ENCODE measurements around the gene LAMC3.
A peak's percentile ranks its signal among the peaks of the same experiment; 100 is the strongest.
"Not testable (repeated sequence)": the region's sequence is repeated elsewhere in the genome, so short reads cannot be mapped to it uniquely, and the experiment has no call there.

Gene LAMC3

DNA sequence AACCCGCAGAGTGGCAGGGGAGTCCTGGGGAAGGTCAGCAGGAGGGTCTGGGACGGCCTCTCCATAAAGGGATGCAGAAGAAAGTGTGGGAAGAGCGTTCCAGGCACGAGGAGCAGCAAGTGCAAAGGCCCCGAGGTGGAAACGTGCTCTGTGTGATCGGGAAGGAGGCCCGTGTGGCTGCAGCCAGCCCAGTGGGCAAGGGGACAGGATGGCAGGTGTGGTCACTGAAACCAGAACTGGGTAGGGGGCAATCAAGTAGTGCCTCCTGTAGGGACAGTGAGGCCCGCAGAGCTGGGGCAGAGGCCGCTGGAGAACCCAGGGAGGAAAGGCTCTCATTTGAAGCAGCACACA lies 16.3 kb upstream of the LAMC3 start:
- no peak for DNase-seq

DNA sequence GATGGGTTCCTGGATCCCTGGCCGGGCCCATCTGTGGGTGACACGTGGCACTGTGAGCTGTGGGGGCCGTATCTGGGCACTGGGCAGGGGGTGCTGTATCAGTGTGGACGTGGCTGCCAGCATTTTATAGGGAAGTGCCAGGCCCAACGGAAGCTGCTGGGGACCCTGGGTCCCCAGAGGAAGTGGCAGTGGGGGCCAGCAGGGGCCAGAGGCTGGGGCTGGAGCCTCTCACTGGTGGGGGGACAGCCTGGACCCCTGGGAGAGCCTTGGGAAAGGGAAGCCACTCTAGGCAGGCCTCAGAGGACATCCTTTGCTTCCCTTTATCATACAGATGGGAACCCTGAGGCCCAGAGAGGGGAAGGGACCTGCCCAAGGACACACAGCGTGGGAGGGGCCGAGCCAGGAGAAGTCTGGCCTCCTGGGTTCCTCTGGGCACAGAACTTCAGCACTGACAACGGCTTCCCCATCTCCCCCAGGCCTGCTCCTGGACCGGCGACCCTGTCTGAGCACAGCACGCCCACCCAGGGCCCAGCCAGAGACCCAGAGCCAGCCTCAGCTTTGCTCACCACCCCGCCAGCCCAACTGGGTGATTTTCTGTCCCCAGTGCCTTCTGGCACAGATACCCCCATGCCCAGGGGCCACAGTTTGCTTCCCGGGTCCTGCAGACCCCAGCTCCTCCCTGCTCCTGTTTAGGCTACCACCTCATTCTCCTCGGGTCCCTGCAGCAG lies 15.5 kb upstream of the LAMC3 start:
- DNase-seq: no peak

DNA sequence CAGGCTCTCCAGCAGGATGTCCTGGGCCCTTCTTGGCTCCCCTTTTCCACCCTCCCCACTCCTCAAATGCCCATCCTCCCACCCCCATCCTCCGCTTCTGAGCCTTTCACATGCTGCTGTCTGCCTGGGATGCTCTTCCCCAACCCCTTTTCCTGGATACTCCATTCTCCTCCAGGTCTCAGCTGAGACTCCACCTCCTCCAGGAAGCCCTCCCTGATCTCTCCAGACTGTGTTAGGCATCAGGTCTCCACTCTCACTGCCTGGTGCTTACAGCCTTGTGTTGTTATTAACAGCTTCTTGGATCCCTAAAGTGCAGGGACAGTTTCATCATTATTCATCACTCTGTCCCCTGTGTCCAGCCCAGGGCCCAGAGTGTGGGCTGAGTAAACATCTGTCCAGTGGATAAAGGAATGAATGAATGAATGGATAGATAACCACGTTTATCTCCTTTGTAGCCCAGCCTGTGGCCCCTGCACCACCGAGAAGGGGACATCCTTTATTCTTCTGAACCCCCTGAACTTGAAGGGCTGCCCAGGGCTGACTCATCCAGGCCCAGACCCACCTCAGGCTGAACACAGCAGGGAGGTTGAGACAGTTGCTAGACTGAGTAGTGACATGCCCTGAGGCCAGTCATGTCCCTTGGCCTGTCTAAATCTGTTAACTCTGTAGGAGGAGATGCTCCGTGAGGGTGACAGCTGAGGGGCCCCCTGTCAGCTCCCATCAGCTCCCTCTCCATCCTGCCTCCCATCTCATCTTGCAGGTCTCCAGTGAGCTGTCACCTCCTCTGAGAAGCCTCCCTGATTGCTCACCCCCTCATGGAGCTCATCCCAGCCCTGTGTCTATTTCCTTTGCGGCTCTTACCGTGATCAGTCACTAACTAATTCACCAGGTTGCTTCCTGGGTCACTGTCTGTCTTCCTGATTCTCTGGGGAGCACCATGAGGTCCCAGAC lies 14.6 kb upstream of the LAMC3 start:
- DNase-seq: no peak

DNA sequence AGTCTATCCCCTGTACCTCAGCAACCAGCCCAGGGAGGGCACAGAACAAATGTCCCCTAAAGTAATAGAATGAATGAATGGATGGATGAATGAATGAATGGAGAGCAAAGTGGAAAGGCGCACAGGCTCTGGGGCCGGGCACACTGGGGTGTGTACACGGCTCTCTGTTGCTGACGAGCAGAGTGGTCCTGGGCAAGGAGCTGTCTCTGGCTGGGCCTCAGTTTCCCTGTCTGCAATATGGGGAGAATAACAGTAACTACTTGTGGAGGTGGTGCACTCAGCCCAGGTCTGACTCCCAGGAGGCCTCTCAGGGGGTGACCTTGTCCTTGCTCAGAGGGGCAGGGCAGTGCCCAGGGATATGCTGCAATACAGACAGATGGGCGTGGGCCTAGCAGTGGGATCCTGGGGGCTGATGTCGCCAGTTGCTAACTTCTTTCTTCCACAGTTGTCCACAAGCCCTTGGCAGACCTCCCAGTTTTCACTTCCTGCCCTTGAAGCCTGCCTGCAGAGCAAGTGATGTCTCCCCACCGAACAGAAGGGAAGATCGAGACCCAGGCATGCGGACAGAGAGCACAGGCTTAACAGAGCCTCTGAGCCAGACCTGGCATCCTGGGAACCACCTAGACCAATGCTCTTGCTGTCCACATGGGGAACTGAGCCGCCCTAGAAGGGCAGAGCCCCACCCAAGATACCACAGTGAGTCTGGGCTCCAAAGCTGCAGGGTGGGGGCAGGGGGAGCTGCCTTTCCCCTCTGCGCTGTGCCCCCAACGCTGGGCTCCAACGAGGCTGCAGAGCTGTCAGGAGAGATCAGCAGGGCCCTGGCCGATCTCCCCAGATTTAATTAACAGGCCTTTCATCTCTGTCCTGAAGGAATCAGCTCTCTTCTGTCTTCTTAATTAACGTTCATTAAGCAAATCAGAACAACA lies 13.6 kb upstream of the LAMC3 start:
- DNase-seq: no peak

DNA sequence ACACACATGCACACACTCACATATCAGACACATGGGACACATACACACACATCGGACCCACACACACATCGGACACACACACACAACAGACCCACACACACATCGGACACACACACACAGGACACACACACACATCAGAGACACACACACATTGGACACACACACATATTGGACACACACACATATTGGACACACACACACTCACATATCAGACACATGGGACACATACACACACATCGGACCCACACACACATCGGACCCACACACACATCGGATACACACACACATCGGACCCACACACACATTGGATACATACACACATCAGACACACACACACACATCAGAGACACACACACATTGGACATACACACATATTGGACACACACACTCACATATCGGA lies 12.8 kb upstream of the LAMC3 start:
- DNase-seq: no peak

DNA sequence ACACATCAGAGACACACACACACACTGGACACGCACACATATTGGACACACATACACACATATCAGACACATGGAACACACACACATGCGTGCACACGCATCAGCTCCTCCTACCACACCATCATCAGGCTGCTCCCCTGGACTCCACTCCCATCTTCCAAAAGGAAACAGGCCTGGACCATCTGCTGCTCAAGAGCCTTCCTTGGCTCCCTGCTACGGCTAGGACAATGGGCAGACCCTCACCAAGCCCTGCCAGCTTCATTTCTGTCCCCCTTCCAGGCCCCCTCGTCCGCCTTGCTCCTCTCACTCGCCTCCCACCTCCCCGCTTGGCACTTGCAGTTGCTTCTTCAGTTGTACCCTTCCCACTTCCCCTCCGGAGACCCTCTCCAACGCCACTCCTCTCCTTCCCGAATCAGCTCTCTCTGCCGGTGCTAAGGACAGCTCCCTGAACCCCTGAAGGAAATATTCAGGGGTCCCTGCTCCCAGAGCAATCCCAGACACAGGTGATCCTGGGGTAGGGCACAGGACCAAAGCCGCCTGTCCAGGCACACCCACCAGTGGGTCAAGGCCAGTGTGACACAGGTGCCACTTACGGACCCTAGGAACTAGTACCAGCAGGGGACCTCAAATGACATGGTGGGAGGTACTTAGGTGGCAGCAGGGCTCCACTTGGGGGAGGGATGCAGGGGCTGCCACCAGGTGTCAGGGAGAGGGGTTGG lies 12.1 kb upstream of the LAMC3 start:
- DNase-seq: no peak

DNA sequence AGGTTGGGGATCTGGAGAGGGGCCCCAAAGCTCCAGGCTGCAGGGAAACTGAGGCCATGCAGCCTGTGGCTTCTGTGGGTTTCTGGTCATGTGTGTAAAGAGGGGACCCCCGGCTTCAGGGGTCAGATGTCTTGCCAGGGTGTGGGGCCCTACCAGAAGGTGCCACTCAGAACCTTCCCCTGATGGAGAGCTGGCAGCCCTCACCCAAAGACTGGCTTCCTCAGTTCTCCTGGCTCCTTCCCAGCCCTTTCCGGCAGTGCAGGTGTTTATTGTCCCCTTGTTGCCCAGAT lies 11.6 kb upstream of the LAMC3 start:
- no peak for DNase-seq

DNA sequence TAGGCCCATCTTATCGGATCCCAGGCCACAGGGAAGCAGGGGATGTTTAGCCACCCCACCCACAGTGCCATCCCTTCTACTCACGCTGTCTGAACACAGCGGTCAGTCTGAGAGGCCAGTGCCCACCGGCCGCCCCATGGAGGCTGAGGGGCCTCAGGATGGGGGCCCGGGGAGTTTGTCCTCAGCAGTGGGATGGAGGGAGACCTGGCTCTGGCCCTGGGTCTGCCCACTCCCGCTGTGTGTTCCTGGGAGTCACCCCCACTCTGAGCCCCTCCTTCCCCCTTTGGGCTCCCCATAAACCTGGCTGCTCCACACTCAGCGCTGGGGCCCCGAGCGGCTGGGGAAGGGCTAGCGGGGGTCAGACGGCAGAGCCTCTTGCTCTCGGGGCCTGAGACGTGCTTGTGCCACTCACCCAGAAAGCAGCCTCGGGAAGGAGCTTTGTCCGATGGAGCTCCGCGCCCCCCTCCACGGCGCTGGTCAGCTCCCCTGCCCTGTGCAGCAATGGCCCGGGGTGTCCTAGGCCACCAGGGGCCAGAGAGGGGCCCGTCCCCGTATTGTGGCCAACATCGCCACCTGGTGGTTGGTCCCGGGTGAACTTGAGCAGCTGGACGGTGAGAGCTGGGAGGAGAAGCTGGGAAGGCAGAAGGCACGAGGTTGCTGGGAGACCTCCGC lies 10.9 kb upstream of the LAMC3 start:
- peak; percentile 68 for DNase-seq

DNA sequence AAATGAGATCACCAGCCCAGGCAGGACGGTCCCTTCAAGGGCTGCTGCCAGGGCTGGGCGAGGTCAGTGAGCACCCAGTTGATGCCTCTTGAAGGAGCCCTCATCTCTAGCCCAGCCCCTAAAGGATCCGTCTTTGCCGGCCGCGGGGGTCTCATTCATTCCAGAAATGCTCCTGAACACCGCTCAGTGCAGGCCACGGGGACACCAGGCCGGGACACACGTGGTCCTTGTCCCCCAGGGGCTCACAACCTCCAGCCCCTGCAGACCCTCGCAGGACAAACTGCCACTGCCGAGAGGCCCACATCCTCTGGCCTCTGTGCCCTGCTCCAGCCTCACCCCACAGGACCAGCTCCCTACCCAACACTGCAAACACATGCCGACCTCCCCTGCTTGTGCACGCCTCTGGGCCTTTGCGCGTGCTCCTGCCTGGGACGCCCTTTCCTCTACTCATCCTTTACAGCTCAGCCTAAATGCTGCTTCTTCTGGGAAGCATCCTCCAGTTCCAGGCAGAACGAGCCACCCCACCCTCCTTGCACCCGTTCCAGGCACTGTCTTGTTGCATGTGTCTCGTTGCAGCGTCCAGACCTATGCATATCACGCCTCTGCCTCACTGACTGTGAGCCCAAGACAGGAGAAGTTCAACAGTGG lies 10.3 kb upstream of the LAMC3 start:
- DNase-seq: no peak

DNA sequence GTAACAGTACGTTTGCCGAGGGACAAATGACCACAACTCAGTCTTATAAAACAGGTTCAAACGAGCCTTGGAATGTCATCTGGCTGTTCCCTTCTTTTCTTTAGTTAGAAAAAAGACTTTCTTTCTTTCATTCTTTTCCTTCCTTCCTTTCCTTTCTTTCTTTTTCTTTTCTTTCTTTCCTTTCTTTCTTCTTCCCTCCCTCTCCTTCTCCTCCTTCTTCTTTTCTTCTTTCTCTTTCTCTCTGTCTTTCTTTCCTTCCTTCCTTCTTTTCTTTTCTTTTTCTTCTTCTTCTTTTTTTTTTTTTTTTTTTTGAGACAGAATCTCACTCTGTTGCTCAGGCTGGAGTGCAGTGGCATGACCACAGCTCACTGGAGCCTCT lies 9.7 kb upstream of the LAMC3 start:
- DNase-seq: no peak

DNA sequence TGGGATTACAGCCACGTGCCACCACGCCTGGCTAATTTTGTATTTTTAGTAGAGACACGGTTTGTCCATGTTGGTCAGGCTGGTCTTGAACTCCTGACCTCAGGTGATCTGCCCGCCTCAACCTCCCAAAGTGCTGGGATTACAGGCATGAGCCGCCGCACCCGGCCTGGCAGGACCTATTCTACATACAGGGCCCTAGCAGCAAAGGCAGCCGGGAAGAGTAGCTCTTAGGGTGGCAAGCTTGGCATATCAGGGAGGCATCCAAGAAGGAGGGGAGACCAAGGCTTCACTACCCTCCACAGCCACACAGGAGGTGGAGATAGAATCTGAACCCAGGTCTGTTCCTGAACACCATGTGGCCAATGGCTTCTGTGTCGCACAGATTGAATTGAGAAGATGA lies 8.4 kb upstream of the LAMC3 start:
- DNase-seq: not testable (repeated sequence)

DNA sequence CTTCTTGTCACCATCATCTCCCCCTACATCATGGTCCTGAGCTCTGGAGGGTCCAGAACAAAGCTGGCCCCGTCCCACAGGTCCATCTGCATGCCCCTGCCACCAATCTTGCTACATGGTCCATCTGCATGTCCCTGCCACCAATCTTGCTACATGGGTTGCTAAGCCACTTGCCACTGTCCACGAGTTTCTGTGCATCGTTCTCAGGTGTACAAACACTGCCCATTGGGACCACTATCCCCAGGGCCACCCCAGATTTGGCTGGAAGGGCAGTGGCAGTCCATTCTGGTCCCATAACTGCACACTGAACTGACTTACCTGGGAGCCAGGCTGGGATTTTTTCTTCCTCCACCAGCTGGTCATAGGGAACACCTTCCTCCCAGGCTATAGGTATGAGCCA lies 8.0 kb upstream of the LAMC3 start:
- DNase-seq: no peak

DNA sequence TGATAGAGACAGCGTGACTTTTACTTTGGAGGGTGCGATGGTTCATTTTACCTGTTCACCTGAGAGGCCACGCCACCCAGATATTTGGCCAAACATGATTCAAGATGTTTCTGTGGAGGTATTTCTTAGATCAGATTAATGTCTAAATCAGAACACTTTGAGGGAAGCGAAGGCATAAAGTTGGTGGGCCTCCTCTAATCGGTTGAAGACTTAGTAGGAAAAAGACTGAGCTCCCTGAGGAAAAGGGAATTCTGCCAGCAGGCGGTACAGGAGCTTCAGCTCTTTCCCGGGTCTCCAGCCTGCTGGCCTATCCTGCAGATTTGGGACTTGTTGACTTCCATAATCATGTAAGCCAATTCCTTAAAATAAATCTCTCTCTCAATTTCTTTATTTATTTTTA lies 7.0 kb upstream of the LAMC3 start:
- no peak for DNase-seq

DNA sequence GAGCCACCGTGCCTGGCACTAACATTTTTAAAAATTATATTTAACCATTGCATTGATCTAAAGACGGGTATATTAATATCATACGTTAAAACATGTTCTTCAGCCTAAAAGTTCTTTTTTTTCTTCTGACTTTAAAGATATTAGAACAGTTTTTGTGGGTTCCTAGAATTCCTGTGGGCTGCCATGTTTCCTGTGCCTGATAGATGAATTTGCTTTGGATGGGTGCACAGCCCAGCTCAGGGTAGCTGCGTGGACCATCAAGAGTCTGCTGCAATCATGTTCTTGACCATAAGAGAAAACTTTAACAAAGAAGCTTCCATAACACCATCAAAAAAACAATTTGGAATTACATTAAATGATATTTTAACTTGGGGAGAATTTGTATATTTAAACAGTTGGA lies 2.4 kb upstream of the LAMC3 start:
- DNase-seq: no peak

DNA sequence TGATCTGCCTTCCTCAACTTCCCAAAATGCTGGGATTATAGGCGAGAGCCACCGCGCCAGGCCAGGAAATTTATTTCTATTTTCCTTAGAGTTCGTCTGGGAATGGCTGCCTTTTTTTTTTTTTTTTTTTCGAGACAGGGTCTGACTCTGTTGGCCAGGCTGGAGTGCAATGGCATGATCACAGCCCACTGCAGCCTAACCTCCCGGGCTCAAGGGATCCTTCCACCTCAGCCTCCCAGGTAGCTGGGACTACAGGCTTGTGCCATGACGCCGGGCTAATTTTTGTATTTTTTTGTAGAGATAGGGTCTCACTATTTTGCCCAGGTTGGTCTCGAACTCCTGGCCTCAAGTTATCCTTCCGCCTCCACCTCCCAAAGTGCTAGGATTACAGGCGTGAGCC lies 888 bp upstream of the LAMC3 start:
- no peak for DNase-seq

DNA sequence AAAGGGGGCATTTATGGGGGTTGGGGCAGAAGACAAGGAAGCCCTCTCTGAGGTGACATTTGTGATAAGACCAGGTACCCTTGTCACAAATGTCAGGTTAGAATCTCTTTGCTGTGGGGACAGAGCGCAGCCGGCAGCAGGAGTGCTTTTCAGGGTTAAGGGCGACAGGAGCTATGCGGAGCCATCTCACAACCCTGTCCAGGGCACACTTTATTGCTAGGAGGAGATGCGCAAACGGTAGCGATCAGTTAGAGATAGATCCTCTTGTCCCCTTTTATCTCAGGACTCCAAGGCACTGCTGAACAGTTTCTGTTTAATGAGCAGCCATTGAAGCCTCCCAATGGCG lies 438 bp upstream of the LAMC3 start:
- no peak for DNase-seq

DNA sequence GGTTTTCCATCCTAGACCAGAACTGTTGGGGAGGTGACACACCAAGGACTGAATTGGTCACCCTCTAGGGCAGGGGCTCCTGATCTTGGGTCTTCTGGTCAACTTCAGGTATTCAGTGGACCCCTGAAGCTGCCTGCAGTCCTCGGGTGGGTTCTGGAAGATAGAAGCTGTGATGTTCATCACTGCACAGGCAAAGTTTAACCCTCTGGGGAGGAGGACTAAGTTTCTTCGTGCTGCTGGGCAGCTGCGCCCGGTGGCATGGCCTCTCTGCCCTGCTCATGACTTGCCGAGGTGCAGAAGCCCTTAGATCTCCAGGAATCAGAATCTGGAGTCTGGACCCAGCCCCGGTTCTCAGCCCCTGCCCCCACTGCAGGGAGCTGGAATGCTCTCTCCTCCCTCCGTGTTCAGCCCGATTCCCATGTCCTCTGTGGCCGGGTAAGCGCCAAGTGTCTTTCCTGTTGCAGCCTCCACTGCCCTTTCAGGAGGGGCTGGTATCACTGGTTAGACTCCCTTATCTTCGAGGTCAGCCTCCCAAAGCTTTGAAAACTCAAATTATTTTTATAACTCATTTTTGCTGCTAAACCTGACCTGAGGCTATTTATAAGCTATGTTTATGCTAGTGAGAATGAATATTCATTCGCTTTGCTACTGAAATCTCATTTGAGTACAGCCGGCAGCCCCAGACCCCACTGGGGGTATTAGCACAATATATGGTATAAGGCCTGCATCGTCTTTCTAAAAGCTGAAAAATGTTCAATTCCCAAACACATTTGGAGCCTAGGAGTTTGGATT lies 1.7 kb downstream of the LAMC3 start:
- DNase-seq: no peak

DNA sequence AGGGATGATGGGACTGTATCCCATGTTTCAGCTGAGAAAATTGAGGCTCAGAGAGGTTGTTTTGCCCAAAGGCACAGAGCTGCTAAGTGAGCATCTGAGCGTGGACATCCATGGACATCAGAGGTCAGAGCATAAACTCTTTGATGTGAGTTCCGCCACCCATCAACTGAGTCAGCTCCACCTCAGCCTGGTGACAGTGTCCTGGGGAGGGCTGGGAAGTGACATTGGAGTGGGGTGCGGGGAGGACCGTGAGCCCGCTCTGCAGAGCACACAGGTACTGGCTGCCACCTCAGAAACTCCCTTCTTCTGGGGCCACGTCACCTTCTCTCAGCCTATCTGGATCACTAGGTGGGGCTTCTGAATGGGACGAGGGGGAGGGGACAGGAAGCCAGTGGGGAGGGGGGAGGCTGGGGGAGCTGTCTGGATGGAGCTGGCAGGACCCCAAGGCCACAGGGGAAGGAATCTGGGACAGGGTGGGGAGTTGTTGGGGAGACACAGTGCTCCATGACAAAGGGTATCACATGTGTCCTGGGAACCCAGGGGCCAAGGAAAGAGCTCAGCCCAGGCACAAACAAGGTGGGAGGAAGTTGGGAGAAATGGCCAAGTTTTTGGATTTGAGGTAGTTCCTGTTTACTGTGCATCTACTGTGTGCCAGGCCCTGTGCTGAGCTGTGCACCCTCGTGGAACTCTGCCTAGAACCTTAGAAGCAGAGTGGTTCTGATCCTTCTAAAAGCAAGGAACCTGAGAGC lies 2.5 kb downstream of the LAMC3 start:
- DNase-seq: no peak

DNA sequence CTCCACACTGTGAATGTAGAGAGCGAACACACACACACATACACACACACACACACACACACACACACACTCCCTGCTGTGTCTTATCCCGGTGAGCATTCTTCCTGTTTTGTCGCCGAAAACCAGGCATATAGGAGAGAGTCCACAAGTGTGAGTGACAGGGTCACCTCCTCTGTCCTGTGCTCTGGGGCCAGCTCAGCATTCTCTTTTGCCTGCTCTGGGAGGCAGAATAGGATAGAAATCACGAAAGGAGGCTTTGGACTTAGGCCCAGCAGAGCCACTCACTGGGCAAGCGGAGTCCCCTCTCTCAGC lies 3.0 kb downstream of the LAMC3 start:
- no peak for DNase-seq

DNA sequence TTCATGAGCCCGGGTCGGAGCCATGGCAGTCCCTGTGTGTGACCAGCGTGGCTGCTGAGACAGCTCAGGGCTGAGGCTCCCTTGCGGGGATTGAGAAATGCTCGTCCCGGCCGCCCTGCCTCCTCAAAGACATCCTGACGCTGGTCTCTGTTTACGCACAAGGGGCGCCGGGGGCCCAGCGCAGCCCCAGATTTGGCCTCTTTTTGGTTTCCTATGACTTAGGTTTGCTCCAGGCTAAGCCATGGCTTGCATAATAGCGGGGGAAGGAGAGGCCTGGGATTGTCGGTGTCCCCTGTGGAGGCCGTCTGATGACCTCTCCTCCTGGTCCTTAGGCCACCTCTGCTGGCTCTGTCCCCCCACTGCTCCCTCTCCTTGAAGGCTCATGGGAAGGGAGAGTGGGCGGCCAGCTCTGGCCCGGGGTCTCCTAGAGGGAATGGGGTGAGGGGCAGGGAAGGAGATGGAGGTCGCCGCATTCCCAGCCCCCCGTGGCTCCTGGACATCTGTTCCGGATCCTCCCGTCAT lies 3.5 kb downstream of the LAMC3 start:
- no peak for DNase-seq
